HEK293 (cell line): Measurements from ENCODE around the gene ABHD16A.

Experiments
- CTCF ChIA-PET: fragments of 350-600 bp; formaldehyde crosslinking; extraction: SDS; loops from one replicate; lab custom pipeline; 2021; ENCODE audit warnings: antibody characterized with exemption; lab: Yijun Ruan, JAX
- POLR2A ChIA-PET: fragments of 300-600 bp; formaldehyde crosslinking; extraction: SDS; loops from one replicate; lab custom pipeline; 2020; ENCODE audit warnings: antibody characterized with exemption, inconsistent platforms; lab: Yijun Ruan, JAX
- H3K27ac ChIP-seq: fragments of 200-500 bp; sonication (Bioruptor generic); 2 replicates; pipeline ENCODE4 v1.5.1; 2014; ENCODE audit warnings: low read depth, low read length, control low read depth, inconsistent platforms; ENCODE audit errors: extremely low read depth
- H3K36me3 ChIP-seq, 2 experiments: fragments of 200-500 bp in 1 of 2; sonication (Bioruptor generic) in 1 of 2; 1 replicate in 1 of 2; 2 replicates in 1 of 2; pipeline ENCODE4 v1.5.1; 2014 to 2017; ENCODE audit warnings: inconsistent platforms in 2 of 2, low read length in 2 of 2; ENCODE audit not compliant: control insufficient read depth in 2 of 2, insufficient read depth in 1 of 2
- H3K4me1 ChIP-seq: fragments of 200-500 bp; sonication (Bioruptor generic); 2 replicates; pipeline ENCODE4 v1.5.1; 2014; ENCODE audit warnings: mild to moderate bottlenecking, low read length, inconsistent platforms; ENCODE audit not compliant: control insufficient read depth, insufficient read depth
- H3K4me3 ChIP-seq: 2 replicates; pipeline ENCODE4 v1.5.1; 2011; ENCODE audit warnings: low read depth, mild to moderate bottlenecking, control low read depth, low read length, moderate library complexity
- H3K9me3 ChIP-seq: fragments of 200-500 bp; sonication (Bioruptor generic); 2 replicates; pipeline ENCODE4 v1.5.1; 2014; ENCODE audit warnings: low read depth, low read length, inconsistent platforms; ENCODE audit not compliant: control insufficient read depth, insufficient read depth
- HOXC10 ChIP-seq: sonication (generic); formaldehyde crosslinking; IDR thresholded peaks from 2 replicates; pipeline ENCODE4 v1.8.1; 2023; ENCODE audit warnings: mild to moderate bottlenecking, missing genetic modification reagents
- KLF10 ChIP-seq: fragments of 450-650 bp; IDR thresholded peaks from 2 replicates; pipeline ENCODE4 v1.5.1; 2018; ENCODE audit warnings: missing biosample characterization, mild to moderate bottlenecking, missing genetic modification characterization
- KLF16 ChIP-seq: fragments of 450-650 bp; formaldehyde crosslinking; IDR thresholded peaks from 2 replicates; pipeline ENCODE4 v1.5.1; 2017; ENCODE audit warnings: missing biosample characterization, missing genetic modification characterization
- KLF7 ChIP-seq: fragments of 450-650 bp; formaldehyde crosslinking; IDR thresholded peaks from 2 replicates; pipeline ENCODE4 v1.5.1; 2016; ENCODE audit warnings: missing biosample characterization, missing genetic modification characterization, borderline replicate concordance
- KLF9 ChIP-seq: fragments of 450-650 bp; formaldehyde crosslinking; IDR thresholded peaks from 2 replicates; pipeline ENCODE4 v1.5.1; 2016; ENCODE audit warnings: missing biosample characterization, missing genetic modification characterization, low read depth
- OSR2 ChIP-seq: fragments of 450-650 bp; formaldehyde crosslinking; IDR thresholded peaks from 2 replicates; pipeline ENCODE4 v1.5.1; 2016; ENCODE audit warnings: missing biosample characterization, missing genetic modification characterization
- SP2 ChIP-seq: fragments of 450-650 bp; formaldehyde crosslinking; IDR thresholded peaks from 2 replicates; pipeline ENCODE4 v1.5.1; 2016; ENCODE audit warnings: missing biosample characterization, missing genetic modification characterization
- ZBTB17 ChIP-seq: fragments of 450-650 bp; formaldehyde crosslinking; IDR thresholded peaks from 2 replicates; pipeline ENCODE4 v1.5.1; 2016; ENCODE audit warnings: missing biosample characterization, missing genetic modification characterization
- ZBTB20 ChIP-seq: fragments of 450-650 bp; formaldehyde crosslinking; IDR thresholded peaks from 2 replicates; pipeline ENCODE4 v1.5.1; 2016; ENCODE audit warnings: missing biosample characterization, missing genetic modification characterization
- ZBTB7A ChIP-seq: fragments of 450-650 bp; formaldehyde crosslinking; IDR thresholded peaks from 2 replicates; pipeline ENCODE4 v1.5.1; 2016; ENCODE audit warnings: low read depth, missing biosample characterization, missing genetic modification characterization
- ZBTB8A ChIP-seq: fragments of 450-650 bp; formaldehyde crosslinking; IDR thresholded peaks from 2 replicates; pipeline ENCODE4 v1.5.1; 2016; ENCODE audit warnings: missing biosample characterization, missing genetic modification characterization
- ZEB2 ChIP-seq: fragments of 450-650 bp; formaldehyde crosslinking; IDR thresholded peaks from 2 replicates; pipeline ENCODE4 v1.5.1; 2016; ENCODE audit warnings: missing biosample characterization, missing genetic modification characterization
- ZFP37 ChIP-seq: fragments of 450-650 bp; formaldehyde crosslinking; IDR thresholded peaks from 2 replicates; pipeline ENCODE4 v1.5.1; 2016; ENCODE audit warnings: missing biosample characterization, missing genetic modification characterization
- ZFP69B ChIP-seq: fragments of 450-650 bp; formaldehyde crosslinking; IDR thresholded peaks from 2 replicates; pipeline ENCODE4 v1.5.1; 2016; ENCODE audit warnings: missing biosample characterization, missing genetic modification characterization
- ZNF112 ChIP-seq: fragments of 450-650 bp; formaldehyde crosslinking; IDR thresholded peaks from 2 replicates; pipeline ENCODE4 v1.5.0; 2017; ENCODE audit warnings: missing biosample characterization, missing genetic modification characterization
- ZNF140 ChIP-seq: fragments of 450-650 bp; formaldehyde crosslinking; IDR thresholded peaks from 2 replicates; pipeline ENCODE4 v1.5.1; 2016; ENCODE audit warnings: missing biosample characterization, missing genetic modification characterization
- ZNF423 ChIP-seq: fragments of 450-650 bp; formaldehyde crosslinking; IDR thresholded peaks from 2 replicates; pipeline ENCODE4 v1.5.1; 2016; ENCODE audit warnings: missing biosample characterization, missing genetic modification characterization
- ZNF600 ChIP-seq: fragments of 450-650 bp; formaldehyde crosslinking; IDR thresholded peaks from 2 replicates; pipeline ENCODE4 v1.5.1; 2016; ENCODE audit warnings: missing biosample characterization, missing genetic modification characterization
- ZNF629 ChIP-seq: fragments of 450-650 bp; formaldehyde crosslinking; IDR thresholded peaks from 2 replicates; pipeline ENCODE4 v1.5.1; 2017; ENCODE audit warnings: missing biosample characterization, missing genetic modification characterization
- ZSCAN30 ChIP-seq: fragments of 450-650 bp; IDR thresholded peaks from 2 replicates; pipeline ENCODE4 v1.5.1; 2018; ENCODE audit warnings: missing biosample characterization, mild to moderate bottlenecking, missing genetic modification characterization, moderate library complexity
- TF ChIP-seq, protein P1 (sequence below): fragments of 450-650 bp; formaldehyde crosslinking; IDR thresholded peaks from 2 replicates; pipeline ENCODE4 v1.5.1; 2016; ENCODE audit warnings: missing biosample characterization, missing genetic modification characterization
- TF ChIP-seq, protein P2 (sequence below): fragments of 450-650 bp; formaldehyde crosslinking; IDR thresholded peaks from 2 replicates; pipeline ENCODE4 v1.5.1; 2016; ENCODE audit warnings: missing biosample characterization, missing genetic modification characterization
- TF ChIP-seq, protein P3 (sequence below): fragments of 450-650 bp; formaldehyde crosslinking; IDR thresholded peaks from 2 replicates; pipeline ENCODE4 v1.5.1; 2017; ENCODE audit warnings: missing biosample characterization, missing genetic modification characterization
- TF ChIP-seq, protein P4 (sequence below): fragments of 450-650 bp; formaldehyde crosslinking; IDR thresholded peaks from 2 replicates; pipeline ENCODE4 v1.5.1; 2016; ENCODE audit warnings: missing biosample characterization, missing genetic modification characterization
- TF ChIP-seq, protein P5 (sequence below): fragments of 450-650 bp; formaldehyde crosslinking; IDR thresholded peaks from 2 replicates; pipeline ENCODE4 v1.5.1; 2016; ENCODE audit warnings: missing biosample characterization, missing genetic modification characterization
- TF ChIP-seq, protein P6 (sequence below): fragments of 450-650 bp; formaldehyde crosslinking; IDR thresholded peaks from 2 replicates; pipeline ENCODE4 v1.5.1; 2016; ENCODE audit warnings: missing biosample characterization, missing genetic modification characterization

ABHD16A gene

DNA sequence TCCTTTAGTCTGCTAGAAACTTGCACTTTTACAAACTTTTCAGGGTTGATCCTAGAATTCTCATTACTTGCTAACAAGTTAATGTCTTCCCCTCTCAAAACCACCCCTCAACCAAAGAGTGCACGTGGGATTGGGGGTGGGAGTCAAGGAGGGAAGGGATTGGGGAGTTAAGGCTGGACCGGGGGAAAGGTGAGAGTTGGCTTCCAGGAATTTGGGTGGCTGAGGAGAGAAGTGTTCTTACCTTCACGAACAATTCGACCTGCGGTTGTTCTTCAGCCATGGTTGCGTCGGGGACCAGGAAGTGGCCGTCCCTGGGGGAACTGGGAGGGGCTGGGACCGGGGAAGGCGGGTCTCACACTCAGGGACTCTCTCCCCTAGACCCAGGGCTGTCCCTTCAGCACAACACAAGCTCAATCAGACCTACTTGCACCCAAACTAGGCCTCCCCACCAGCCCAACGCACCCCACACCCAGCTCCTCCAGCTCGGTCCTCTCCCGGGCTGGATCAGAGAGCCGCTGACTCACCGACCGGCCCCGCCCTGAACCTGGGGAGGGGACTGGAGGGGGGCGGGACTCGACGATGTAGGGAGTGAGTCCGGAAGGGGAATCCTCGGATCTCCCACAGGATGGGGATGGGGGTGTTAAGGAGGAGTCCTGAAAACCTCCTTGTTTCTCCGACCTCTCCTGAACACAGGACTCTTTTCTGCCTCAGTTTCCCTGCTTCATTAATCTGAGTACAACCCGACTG, 33.1 kb upstream of the ABHD16A start, which contains the start of gene CLIC1:
TSS of gene CLIC1 (minus strand) at position 510 of the 747 bp plus-strand sequence. CDS start at position 280, 230 bp downstream.
- ChIA-PET POLR2A (interaction anchor here (0.5 to 6.8 kb wide), 21 partner anchors 13 to 235 kb away, joined by 3 to 102 read pairs (median 5); partner anchors contain the start of genes ABHD16A, BAG6, C6orf47 and GPANK1), CTCF (interaction anchor here (0.6 to 2.7 kb wide), 10 partner anchors 8 to 103 kb away, joined by 3 to 24 read pairs (median 5); partner anchors contain the start of genes HSPA1A, HSPA1B and HSPA1L)
- H3K4me1 ChIP-seq = peaks cover 35% of the 10 kb centered on the region
- H3K27ac ChIP-seq = peak within 1 kb of the TSS; percentile 52
- peak within 1 kb of the TSS; percentile 64 for H3K4me3 ChIP-seq
- no peaks in the 10 kb centered on the region for H3K9me3 ChIP-seq
- H3K36me3 ChIP-seq = peaks cover 11 to 36% of the 10 kb centered on the region in 2 experiments; a peak in 2 of 3 replicates
- TF ChIP-seq ZEB2 (tag by site-specific recombination) (peak; percentile 47), ZNF600 (tag by site-specific recombination) (peak; percentile 90), ZFP37 (tag by site-specific recombination) (0 out of 2 replicates have a peak, but pooled peaks have one; percentile 50), ZNF112 (tag by site-specific recombination) (no peak), ZNF140 (tag by site-specific recombination) (no peak), KLF10 (tag by site-specific recombination) (peak; percentile 68), ZFP69B (tag by site-specific recombination) (peak; percentile 27; the same call in 1 of the 2 replicates), ZNF629 (tag by site-specific recombination) (peak; percentile 38; the same call in 1 of the 2 replicates), ZNF423 (tag by site-specific recombination) (0 out of 2 replicates have a peak, but pooled peaks have one; percentile 23), KLF9 (tag by site-specific recombination) (peak; percentile 91), ZBTB17 (peak; percentile 94), KLF7 (peak; percentile 74; the same call in 1 of the 2 replicates), ZBTB7A (0 out of 2 replicates have a peak, but pooled peaks have one; percentile 7), SP2 (peak; percentile 96), HOXC10 (CRISPR knock-in tag) (no peak), OSR2 (tag by site-specific recombination) (no peak), ZBTB20 (peak; percentile 66), KLF16 (tag by site-specific recombination) (peak; percentile 87), ZBTB8A (tag by site-specific recombination) (peak; percentile 34; the same call in 1 of the 2 replicates), ZSCAN30 (tag by site-specific recombination) (peak; percentile 33; the same call in 1 of the 2 replicates)
- TF ChIP-seq, protein P1, sequence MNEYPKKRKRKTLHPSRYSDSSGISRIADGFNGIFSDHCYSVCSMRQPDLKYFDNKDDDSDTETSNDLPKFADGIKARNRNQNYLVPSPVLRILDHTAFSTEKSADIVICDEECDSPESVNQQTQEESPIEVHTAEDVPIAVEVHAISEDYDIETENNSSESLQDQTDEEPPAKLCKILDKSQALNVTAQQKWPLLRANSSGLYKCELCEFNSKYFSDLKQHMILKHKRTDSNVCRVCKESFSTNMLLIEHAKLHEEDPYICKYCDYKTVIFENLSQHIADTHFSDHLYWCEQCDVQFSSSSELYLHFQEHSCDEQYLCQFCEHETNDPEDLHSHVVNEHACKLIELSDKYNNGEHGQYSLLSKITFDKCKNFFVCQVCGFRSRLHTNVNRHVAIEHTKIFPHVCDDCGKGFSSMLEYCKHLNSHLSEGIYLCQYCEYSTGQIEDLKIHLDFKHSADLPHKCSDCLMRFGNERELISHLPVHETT (tag by site-specific recombination) = no peak
- TF ChIP-seq, protein P2, sequence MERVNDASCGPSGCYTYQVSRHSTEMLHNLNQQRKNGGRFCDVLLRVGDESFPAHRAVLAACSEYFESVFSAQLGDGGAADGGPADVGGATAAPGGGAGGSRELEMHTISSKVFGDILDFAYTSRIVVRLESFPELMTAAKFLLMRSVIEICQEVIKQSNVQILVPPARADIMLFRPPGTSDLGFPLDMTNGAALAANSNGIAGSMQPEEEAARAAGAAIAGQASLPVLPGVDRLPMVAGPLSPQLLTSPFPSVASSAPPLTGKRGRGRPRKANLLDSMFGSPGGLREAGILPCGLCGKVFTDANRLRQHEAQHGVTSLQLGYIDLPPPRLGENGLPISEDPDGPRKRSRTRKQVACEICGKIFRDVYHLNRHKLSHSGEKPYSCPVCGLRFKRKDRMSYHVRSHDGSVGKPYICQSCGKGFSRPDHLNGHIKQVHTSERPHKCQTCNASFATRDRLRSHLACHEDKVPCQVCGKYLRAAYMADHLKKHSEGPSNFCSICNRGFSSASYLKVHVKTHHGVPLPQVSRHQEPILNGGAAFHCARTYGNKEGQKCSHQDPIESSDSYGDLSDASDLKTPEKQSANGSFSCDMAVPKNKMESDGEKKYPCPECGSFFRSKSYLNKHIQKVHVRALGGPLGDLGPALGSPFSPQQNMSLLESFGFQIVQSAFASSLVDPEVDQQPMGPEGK (tag by site-specific recombination) = no peak; the same call in none of the 2 replicates
- TF ChIP-seq, protein P3, sequence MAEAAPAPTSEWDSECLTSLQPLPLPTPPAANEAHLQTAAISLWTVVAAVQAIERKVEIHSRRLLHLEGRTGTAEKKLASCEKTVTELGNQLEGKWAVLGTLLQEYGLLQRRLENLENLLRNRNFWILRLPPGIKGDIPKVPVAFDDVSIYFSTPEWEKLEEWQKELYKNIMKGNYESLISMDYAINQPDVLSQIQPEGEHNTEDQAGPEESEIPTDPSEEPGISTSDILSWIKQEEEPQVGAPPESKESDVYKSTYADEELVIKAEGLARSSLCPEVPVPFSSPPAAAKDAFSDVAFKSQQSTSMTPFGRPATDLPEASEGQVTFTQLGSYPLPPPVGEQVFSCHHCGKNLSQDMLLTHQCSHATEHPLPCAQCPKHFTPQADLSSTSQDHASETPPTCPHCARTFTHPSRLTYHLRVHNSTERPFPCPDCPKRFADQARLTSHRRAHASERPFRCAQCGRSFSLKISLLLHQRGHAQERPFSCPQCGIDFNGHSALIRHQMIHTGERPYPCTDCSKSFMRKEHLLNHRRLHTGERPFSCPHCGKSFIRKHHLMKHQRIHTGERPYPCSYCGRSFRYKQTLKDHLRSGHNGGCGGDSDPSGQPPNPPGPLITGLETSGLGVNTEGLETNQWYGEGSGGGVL = peak; percentile 87
- TF ChIP-seq, protein P4, sequence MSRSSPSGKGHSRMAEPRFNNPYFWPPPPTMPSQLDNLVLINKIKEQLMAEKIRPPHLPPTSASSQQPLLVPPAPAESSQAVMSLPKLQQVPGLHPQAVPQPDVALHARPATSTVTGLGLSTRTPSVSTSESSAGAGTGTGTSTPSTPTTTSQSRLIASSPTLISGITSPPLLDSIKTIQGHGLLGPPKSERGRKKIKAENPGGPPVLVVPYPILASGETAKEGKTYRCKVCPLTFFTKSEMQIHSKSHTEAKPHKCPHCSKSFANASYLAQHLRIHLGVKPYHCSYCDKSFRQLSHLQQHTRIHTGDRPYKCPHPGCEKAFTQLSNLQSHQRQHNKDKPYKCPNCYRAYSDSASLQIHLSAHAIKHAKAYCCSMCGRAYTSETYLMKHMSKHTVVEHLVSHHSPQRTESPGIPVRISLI = no peak
- TF ChIP-seq, protein P5, sequence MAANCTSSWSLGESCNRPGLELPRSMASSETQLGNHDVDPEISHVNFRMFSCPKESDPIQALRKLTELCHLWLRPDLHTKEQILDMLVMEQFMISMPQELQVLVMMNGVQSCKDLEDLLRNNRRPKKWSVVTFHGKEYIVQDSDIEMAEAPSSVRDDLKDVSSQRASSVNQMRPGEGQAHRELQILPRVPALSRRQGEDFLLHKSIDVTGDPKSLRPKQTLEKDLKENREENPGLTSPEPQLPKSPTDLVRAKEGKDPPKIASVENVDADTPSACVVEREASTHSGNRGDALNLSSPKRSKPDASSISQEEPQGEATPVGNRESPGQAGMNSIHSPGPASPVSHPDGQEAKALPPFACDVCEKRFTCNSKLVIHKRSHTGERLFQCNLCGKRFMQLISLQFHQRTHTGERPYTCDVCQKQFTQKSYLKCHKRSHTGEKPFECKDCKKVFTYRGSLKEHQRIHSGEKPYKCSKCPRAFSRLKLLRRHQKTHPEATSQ (tag by site-specific recombination) = peak; percentile 76; the same call in 1 of the 2 replicates
- TF ChIP-seq, protein P6, sequence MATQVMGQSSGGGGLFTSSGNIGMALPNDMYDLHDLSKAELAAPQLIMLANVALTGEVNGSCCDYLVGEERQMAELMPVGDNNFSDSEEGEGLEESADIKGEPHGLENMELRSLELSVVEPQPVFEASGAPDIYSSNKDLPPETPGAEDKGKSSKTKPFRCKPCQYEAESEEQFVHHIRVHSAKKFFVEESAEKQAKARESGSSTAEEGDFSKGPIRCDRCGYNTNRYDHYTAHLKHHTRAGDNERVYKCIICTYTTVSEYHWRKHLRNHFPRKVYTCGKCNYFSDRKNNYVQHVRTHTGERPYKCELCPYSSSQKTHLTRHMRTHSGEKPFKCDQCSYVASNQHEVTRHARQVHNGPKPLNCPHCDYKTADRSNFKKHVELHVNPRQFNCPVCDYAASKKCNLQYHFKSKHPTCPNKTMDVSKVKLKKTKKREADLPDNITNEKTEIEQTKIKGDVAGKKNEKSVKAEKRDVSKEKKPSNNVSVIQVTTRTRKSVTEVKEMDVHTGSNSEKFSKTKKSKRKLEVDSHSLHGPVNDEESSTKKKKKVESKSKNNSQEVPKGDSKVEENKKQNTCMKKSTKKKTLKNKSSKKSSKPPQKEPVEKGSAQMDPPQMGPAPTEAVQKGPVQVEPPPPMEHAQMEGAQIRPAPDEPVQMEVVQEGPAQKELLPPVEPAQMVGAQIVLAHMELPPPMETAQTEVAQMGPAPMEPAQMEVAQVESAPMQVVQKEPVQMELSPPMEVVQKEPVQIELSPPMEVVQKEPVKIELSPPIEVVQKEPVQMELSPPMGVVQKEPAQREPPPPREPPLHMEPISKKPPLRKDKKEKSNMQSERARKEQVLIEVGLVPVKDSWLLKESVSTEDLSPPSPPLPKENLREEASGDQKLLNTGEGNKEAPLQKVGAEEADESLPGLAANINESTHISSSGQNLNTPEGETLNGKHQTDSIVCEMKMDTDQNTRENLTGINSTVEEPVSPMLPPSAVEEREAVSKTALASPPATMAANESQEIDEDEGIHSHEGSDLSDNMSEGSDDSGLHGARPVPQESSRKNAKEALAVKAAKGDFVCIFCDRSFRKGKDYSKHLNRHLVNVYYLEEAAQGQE (tag by site-specific recombination) = 0 out of 2 replicates have a peak, but pooled peaks have one; percentile 32
